Adrenal gland (tissue), 12 donors: ENCODE measurements around the gene GALNT7. TPM values are rescaled to one million over a fixed set of nuclear protein-coding genes. Genes with fewer than 3 reads are reported as not detected.
"Not testable (repeated sequence)": the region's sequence is repeated elsewhere in the genome, so short reads cannot be mapped to it uniquely, and the experiment has no call there.

Experiments
- DNase-seq, 7 donors: peaks; one replicate each; pipeline ENCODE4 v3.0.0-alpha.2; 2019 to 2020
- H3K27ac ChIP-seq, 5 donors: fragments of 200-600 bp; sonication (generic) in 4 of 5; 1 replicate in 3 of 5; 2 replicates in 2 of 5; pipeline versions ENCODE4 v1.5.1 to v1.8.0; 2016 to 2020; ENCODE audit warnings: mild to moderate bottlenecking in 1 of 5
- H3K27me3 ChIP-seq: fragments of 200-600 bp; 2 replicates; pipeline ENCODE4 v1.8.0; 2021
- H3K36me3 ChIP-seq, 2 donors: fragments of 200-600 bp; replicated peaks in 1 of 2; 1 replicate in 1 of 2; 2 replicates in 1 of 2; pipeline versions ENCODE4 v1.5.1 to v1.8.0; 2018 to 2022
- H3K4me1 ChIP-seq, 2 donors: fragments of 200-600 bp; replicated peaks in 1 of 2; 1 replicate in 1 of 2; 2 replicates in 1 of 2; pipeline versions ENCODE4 v1.5.1 to v1.8.0; 2018 to 2021
- H3K4me3 ChIP-seq, 4 donors: fragments of 200-600 bp; sonication (generic) in 3 of 4; one replicate each; pipeline ENCODE4 v1.5.1; 2016 to 2018
- H3K9me3 ChIP-seq, 3 donors: fragments of 200-600 bp; sonication (generic) in 1 of 3; replicated peaks in 1 of 3; 1 replicate in 2 of 3; 2 replicates in 1 of 3; pipeline versions ENCODE4 v1.5.1 to v1.8.0; 2016 to 2021
- POLR2A ChIP-seq, 2 donors: fragments of 450-650 bp; IDR thresholded peaks; one replicate each; pipeline ENCODE4 v1.6.1; 2017; ENCODE audit warnings: antibody characterized with exemption in 2 of 2, mild to moderate bottlenecking in 2 of 2, moderate library complexity in 1 of 2
- WGBS, 4 donors: extraction: QIAGEN DNeasy Blood & Tissue Kit in 2 of 4; methylation state at CpG; one replicate each; pipeline versions ENCODE4 v1.1.5 to v1.1.7; 2013 to 2017; 5-methylcytosine and 5-hydroxymethylcytosine counted together
- intact Hi-C, 2 donors: fragments of 100-400 bp; cut with DNase I; formaldehyde crosslinking; loops; one replicate each; pipeline versions ENCODE4 v1.14.1 to v1.15.0; 2022 to 2023
- polyA plus RNA-seq, 3 donors: library from polyadenylated mRNA; stranded (reverse); fragments of 200-250 nt in 2 of 3; fragments of 350-450 nt in 1 of 3; fragmentation: Illumina TruSeq in 1 of 3; extraction: RNeasy Lipid Tissue Mini Kit (QIAGEN cat#74804) in 1 of 3; gene quantifications; one replicate each; pipeline ENCODE4 v1.2.3, GENCODE V29; 2013 to 2014
- total RNA-seq, 9 donors: library from RNA; depleted of rRNA in 4 of 9; stranded (reverse); fragments of >200 nt in 4 of 9; fragments of 120-200 nt in 1 of 9; fragmentation: NEBNext Ultra II Directional in 1 of 9; extraction: Animal tissue kit (Norgen Biotek cat#: 25700) in 1 of 9; gene quantifications; one replicate each; pipeline versions ENCODE4 v1.1.0 to v1.2.4, GENCODE V29; 2013 to 2023
- TF ChIP-seq, protein P1 (sequence below), 6 experiments: fragments of 450-650 bp in 4 of 6; fragments of 200-600 bp in 2 of 6; sonication (generic) in 1 of 6; IDR thresholded peaks; 1 replicate in 5 of 6; 2 replicates in 1 of 6; pipeline versions ENCODE4 v1.5.1 to v1.8.0; 2016 to 2021; ENCODE audit warnings: antibody characterized with exemption in 6 of 6, mild to moderate bottlenecking in 2 of 6, moderate library complexity in 1 of 6
- donor health status: healthy with polysubstance abuse.
- donor health status: Bipolar disorder and iron deficiency.
- donor health status: DM: yes; HTN: yes; CAD: no.
- donor health status: DM: no; HTN: no; CAD: no.
- donor health status: DM: no; HTN: no; CAD: no.
- donor health status: DM: yes; HTN: yes; CAD: no.

Gene GALNT7
- total and polyA plus RNA-seq, 12 donors: 4.4 to 21.9 (median 10.3) TPM

DNA sequence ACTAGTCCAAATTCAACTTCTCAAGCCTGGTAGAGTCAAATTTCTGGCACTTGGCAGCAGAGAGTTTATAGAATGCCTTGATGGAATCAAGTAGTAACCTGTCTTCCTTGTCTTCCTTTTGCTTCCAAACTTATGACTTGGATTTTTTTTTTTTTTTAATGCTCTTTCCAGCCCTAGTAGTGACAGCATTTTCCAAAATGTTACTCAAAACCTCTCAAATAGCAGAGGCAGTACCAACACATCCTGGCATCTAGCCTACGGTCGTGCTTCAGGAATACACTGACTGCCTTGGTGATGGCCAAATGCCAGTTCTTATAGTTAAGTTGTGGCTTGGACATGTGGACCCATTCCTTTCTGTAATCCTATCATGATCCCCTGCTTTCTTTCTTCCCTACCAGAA is 46.0 kb downstream of the GALNT7 start:
- no peaks in the 10 kb centered on the region for H3K36me3 ChIP-seq
- 43 to 73% (median 56%) methylated on average over 2 of the region's 2 CpGs for WGBS, 4 donors
- no peaks in the 10 kb centered on the region for H3K27me3 ChIP-seq
- no peak overlapping the region for H3K27ac ChIP-seq
- TF ChIP-seq POLR2A (IDR thresholded peaks at IDR 0.05): no peak
- TF ChIP-seq, protein P1, sequence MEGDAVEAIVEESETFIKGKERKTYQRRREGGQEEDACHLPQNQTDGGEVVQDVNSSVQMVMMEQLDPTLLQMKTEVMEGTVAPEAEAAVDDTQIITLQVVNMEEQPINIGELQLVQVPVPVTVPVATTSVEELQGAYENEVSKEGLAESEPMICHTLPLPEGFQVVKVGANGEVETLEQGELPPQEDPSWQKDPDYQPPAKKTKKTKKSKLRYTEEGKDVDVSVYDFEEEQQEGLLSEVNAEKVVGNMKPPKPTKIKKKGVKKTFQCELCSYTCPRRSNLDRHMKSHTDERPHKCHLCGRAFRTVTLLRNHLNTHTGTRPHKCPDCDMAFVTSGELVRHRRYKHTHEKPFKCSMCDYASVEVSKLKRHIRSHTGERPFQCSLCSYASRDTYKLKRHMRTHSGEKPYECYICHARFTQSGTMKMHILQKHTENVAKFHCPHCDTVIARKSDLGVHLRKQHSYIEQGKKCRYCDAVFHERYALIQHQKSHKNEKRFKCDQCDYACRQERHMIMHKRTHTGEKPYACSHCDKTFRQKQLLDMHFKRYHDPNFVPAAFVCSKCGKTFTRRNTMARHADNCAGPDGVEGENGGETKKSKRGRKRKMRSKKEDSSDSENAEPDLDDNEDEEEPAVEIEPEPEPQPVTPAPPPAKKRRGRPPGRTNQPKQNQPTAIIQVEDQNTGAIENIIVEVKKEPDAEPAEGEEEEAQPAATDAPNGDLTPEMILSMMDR (IDR thresholded peaks at IDR 0.05): no peak
- H3K4me1 ChIP-seq: peaks cover 6 to 18% of the 10 kb centered on the region in 2 donors
- intact Hi-C loops: no loop called here
- no peaks in the 10 kb centered on the region for H3K9me3 ChIP-seq
- H3K4me3 ChIP-seq: no peak overlapping the region
- peak in 4 of 7 donors; percentile 28 to 37 (median 34) for DNase-seq

DNA sequence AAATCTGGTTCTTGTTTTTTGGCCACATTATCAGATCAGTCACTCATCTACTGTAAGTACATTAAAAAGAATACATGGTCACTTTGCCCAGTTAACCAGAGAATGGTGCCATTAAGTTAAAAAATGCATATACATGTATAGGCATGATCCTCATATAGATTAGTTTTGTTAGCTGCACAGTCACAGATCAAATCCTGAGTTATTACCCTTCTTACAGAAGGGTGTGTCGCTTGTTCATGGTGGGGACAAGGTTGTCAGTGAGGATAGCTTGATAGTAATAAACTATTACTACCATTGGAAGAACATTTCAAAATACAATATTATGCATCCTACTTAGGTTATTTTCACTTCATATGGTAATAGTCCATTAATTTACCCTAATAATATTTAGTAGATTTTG is 48.5 kb downstream of the GALNT7 start:
- no peak overlapping the region for H3K4me3 ChIP-seq
- 94 to 100% (median 97%) methylated on average over 1 of the region's 1 CpG for WGBS, 4 donors
- H3K9me3 ChIP-seq: no peaks in the 10 kb centered on the region
- no peaks in the 10 kb centered on the region for H3K27me3 ChIP-seq
- no peaks in the 10 kb centered on the region for H3K36me3 ChIP-seq
- DNase-seq: no peak
- TF ChIP-seq POLR2A (IDR thresholded peaks at IDR 0.05): no peak
- TF ChIP-seq, protein P1 (IDR thresholded peaks at IDR 0.05): no peak
- H3K27ac ChIP-seq: no peak overlapping the region
- intact Hi-C loops: no loop called here
- H3K4me1 ChIP-seq: peaks cover 6 to 12% of the 10 kb centered on the region in 2 donors

DNA sequence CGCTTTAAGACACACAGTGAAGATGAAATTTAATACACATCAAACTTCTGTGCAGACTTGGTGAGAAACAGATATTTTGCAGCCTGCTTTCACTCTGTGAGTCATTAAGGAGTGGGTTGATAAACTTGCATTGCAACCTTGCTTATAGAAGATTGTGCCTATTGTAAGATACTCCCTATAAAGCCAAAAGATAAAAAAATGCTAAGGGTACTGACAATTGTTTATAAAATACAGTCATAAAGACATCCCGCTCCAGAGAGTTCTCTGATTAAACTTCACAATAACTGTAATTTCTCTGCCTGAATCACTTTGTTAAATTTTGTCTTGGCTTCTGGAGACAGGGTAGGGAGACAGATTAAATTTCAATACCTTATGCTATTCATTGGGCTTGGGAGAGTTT is 49.1 kb downstream of the GALNT7 start:
- intact Hi-C loops: no loop called here
- no peak for TF ChIP-seq POLR2A (IDR thresholded peaks at IDR 0.05)
- TF ChIP-seq, protein P1 (IDR thresholded peaks at IDR 0.05): no peak
- Histone ChIP-seq H3K9me3 (no peaks in the 10 kb centered on the region), H3K4me3 (no peak overlapping the region), H3K27ac (no peak overlapping the region), H3K4me1 (peaks cover 6 to 8% of the 10 kb centered on the region in 2 donors), H3K36me3 (no peaks in the 10 kb centered on the region), H3K27me3 (no peaks in the 10 kb centered on the region)
- no peak for DNase-seq
- WGBS, 4 donors: 82 to 86% (median 83%) methylated on average over 2 of the region's 2 CpGs

DNA sequence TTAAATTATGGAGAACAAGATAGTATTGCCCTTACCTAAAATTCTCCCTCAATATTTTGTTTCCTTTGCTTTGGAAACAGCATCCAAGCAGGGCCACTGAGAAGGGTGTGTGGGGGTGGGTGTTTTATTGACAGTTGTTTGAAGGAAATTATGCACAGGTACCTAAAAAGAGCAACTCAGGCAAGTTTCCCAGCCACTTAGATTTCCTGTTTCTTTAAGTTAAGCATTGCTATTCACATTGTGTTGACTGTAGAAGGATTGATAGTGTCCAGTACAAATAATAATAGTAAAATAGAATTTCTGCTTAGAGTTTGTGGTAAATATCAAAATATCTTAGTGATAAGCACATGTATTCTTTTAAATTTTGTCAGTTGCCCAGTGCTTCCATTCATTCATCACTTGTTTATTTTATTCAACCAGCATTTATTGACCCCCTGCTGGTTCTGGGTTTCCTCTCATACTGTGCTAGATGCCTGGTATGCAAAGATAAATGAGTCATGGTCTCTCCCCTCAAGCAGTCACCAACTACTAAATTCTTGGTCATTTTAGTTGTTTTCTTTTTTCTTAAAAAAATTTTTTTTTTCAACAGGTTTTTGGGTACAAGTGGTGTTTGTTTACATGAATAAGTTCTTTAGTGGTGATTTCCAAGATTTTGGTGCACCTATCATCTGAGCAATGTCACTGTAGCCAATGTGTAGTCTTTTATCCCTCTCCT is 50.0 kb downstream of the GALNT7 start:
- Histone ChIP-seq H3K36me3 (no peaks in the 10 kb centered on the region), H3K9me3 (no peaks in the 10 kb centered on the region), H3K27ac (no peak overlapping the region), H3K4me3 (no peak overlapping the region), H3K4me1 (peaks cover 6 to 8% of the 10 kb centered on the region in 2 donors), H3K27me3 (no peaks in the 10 kb centered on the region)
- DNase-seq: no peak
- intact Hi-C loops: no loop called here
- TF ChIP-seq POLR2A (IDR thresholded peaks at IDR 0.05): no peak
- TF ChIP-seq, protein P1 (IDR thresholded peaks at IDR 0.05): no peak

DNA sequence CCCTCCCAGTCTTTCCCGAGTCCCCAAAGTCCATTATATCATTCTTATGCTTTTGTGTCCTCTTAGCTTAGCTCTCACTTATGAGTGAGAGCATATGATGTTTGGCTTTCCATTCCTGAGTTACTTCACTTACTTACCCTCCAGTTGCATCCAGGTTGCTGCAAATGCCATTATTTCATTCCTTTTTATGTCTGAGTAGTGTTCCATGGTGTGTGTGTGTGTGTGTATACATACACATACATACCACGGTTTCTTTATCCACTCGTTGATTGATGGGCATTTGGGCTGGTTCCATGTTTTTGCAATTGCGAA is 50.5 kb downstream of the GALNT7 start:
- H3K27me3 ChIP-seq, H3K36me3 ChIP-seq, DNase-seq, intact Hi-C loops, H3K9me3 ChIP-seq, H3K4me1 ChIP-seq, H3K27ac ChIP-seq, H3K4me3 ChIP-seq: not testable (repeated sequence)
- WGBS, 4 donors: 91 to 94% (median 93%) methylated on average over 4 of the region's 4 CpGs
